Esophagus muscularis mucosa (tissue), 3 donors: Measurements from ENCODE around the gene DYNC2I2.

ENCODE experiments used
- CTCF ChIP-seq, 3 experiments: fragments of 200-600 bp in 2 of 3; fragments of 450-650 bp in 1 of 3; sonication (generic) in 2 of 3; IDR thresholded peaks; one replicate each; pipeline ENCODE4 v1.5.1; 2017 to 2019; ENCODE audit warnings: antibody characterized with exemption in 3 of 3, mild to moderate bottlenecking in 2 of 3, moderate library complexity in 1 of 3
- POLR2A ChIP-seq: fragments of 450-650 bp; IDR thresholded peaks from one replicate; pipeline ENCODE4 v1.6.1; 2017; ENCODE audit warnings: antibody characterized with exemption, moderate library complexity, mild to moderate bottlenecking, low read depth
- POLR2AphosphoS5 ChIP-seq, 2 donors: sonication (generic); formaldehyde crosslinking; IDR thresholded peaks; one replicate each; pipeline ENCODE4 v1.6.1; 2017; ENCODE audit warnings: antibody characterized with exemption in 2 of 2

DNA sequence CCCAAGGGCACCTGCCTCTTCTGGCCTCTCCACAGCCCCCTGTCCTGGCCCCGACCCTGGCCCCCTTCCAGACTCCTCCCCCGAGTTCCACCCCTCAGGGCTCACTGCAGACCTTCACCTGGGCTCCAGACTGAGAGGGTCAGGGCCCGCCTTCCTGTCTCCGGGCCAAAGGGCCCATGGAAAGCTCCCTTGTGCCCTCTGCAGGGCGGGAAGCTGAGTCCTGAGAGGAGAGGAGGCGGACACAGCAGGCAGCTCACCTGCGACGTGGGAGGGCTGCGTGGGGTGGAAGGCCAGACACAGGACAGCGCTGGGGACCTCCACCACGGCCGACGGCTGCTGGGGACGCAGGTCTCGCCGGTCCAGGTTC lies 20.6 kb downstream of the DYNC2I2 start:
- TF ChIP-seq CTCF (IDR thresholded peaks at IDR 0.05) (peak in 1 of 3 experiments; percentile 38), POLR2AphosphoS5 (IDR thresholded peaks at IDR 0.05) (no peak), POLR2A (no peak)
